A549 (cell line): Measurements from ENCODE around the gene IFT88.

ENCODE experiments used
- BHLHE40 ChIP-seq: IDR thresholded peaks from 2 replicates; pipeline ENCODE4 v1.6.1; 2012; ENCODE audit warnings: low read depth, low read length, inconsistent platforms
- CHD2 ChIP-seq: fragments of 150-350 bp; IDR thresholded peaks from 2 replicates; pipeline ENCODE4 v1.6.1; 2014; ENCODE audit warnings: low read length; ENCODE audit not compliant: partially characterized antibody
- ELK1 ChIP-seq: fragments of 150-350 bp; IDR thresholded peaks from 2 replicates; pipeline ENCODE4 v1.6.1; 2014; ENCODE audit warnings: low read depth, mild to moderate bottlenecking, low read length
- KDM1A ChIP-seq: fragments of 200-600 bp; sonication (generic); IDR thresholded peaks from 2 replicates; pipeline ENCODE4 v1.6.1; 2016; ENCODE audit warnings: low read depth, mild to moderate bottlenecking
- MAFK ChIP-seq: fragments of 450-650 bp; IDR thresholded peaks from 2 replicates; pipeline ENCODE4 v1.6.1; 2014; ENCODE audit not compliant: partially characterized antibody
- RAD21 ChIP-seq, 2 experiments: fragments of >200 bp in 1 of 2; sonication (Bioruptor Twin) in 1 of 2; formaldehyde crosslinking in 1 of 2; IDR thresholded peaks in 1 of 2; conservative IDR thresholded peaks in 1 of 2; 2 replicates in 1 of 2; 3 replicates in 1 of 2; pipeline ENCODE4 v1.6.1; 2012 to 2018; ENCODE audit warnings: inconsistent platforms in 1 of 2

- TF ChIP-seq MAFK (no peak), KDM1A (no peak), CHD2 (no peak), ELK1 (no peak), BHLHE40 (no peak), RAD21 (conservative IDR thresholded peaks at IDR 0.05 in 1 of 2, IDR thresholded peaks at IDR 0.05 in 1 of 2) (no peak)
These were observed 8.0 kb upstream of the IFT88 start for GRCh38 chr13:20558982-20559381.
